ENCODE measurements around the gene CDX2. TPM values are rescaled to one million over a fixed set of nuclear protein-coding genes. Genes with fewer than 3 reads are reported as not detected.

CDX2 gene
- total RNA-seq, 4 donors from 2014 or later = not detected

GRCh38 chr13:27967203-27967735 is 1.8 kb downstream of the CDX2 start:
- no peak for TF ChIP-seq CTCF (IDR thresholded peaks at IDR 0.05; ENCODE audit: low read depth)

- TF ChIP-seq CTCF (IDR thresholded peaks at IDR 0.05; ENCODE audit: low read depth) = no peak
Measured at GRCh38 chr13:27966641-27967202, 2.4 kb downstream of the CDX2 start.

DNA sequence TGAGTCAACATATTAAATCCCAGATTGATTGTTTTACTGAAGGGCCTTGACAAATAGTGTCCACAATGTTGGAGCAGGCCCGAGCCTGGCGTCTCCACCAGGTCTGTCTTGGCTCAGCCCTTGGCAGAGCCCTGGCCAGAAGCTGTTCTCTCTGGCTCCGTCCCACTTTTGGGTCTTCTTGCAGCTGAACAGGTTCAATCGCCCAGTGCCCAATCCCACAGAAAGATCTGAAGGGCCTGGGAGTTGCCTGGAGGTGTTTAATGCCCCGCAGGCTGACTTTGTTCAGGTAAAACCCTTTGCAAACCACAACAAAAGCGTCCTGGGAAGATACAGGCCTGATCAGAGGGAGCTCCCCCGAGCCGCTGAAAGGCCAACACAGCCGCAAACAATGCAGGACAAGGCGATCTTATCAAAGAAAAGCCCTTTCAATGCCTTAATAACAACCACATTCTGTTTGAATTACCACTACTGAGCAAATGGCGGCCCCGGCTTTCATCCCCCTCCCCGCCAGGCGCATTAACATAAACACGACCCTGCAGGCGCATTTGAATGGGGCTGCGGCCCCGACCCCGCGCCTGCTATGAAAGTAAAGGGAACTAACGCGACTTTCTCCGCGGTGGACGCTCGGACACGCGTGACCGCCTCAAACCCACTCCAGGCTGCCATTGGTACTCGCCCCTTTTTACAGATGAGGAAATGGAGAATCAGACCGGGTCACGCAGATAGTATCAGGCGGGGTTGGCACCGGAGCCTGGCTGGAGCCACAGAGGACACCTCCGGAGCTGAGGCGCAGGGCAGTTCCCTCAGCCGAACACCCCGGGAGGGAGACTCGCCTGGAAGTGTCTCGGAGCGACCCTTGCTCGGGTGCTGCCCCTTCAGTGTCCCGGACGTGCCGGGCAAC is 3.1 kb downstream of the CDX2 start:
- no peak for TF ChIP-seq CTCF (IDR thresholded peaks at IDR 0.05; ENCODE audit: low read depth)

DNA sequence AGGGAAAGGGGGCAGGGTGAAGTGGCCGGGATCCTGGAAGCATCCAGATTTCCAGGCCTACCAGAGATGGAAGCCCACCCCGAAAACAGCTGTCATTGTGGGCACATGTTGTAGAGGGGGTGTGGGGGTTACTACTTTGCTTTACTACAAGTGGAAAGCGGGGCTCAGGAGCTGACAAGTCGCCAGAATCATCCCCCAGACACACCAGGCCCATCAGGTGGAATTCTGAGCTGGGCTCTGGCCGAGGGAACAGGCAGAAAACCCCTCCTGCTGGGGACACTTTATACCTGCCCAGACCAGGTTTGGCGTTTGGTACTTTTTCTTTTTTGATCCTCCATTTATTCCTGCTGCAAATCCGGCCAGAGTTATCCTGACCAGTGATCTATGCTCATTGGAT is 3.8 kb downstream of the CDX2 start:
- TF ChIP-seq CTCF (IDR thresholded peaks at IDR 0.05; ENCODE audit: low read depth) = no peak

DNA sequence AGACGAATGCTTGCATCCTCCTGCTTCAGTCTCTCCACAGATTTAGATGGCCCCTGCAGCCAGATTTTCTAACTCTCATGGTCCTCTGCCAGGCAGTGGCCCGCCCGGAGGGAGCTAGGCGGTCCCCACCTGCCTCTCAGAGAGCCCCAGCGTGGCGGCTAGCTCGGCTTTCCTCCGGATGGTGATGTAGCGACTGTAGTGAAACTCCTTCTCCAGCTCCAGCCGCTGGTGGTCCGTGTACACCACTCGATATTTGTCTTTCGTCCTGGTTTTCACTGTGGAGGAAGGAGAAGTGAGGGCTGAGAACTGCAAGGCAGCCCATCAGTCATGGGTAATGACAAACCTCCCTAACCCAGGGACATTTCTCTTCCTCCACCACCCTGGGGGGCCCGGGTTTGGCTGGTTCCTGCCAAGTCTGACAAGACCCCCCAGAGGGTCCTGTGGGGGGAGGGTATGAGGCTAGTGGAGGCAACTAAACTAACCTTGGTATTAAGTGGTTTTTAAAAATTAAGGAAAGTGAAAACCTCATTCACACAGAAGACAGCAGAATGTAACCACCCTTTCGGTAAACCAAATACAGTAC is 4.3 kb downstream of the CDX2 start:
- TF ChIP-seq CTCF (IDR thresholded peaks at IDR 0.05; ENCODE audit: low read depth) = no peak

- no peak for TF ChIP-seq CTCF (IDR thresholded peaks at IDR 0.05; ENCODE audit: low read depth)
Measured at GRCh38 chr13:27963491-27963890, 5.6 kb downstream of the CDX2 start.

GRCh38 chr13:27962982-27963381 is 6.1 kb downstream of the CDX2 start:
- TF ChIP-seq CTCF (IDR thresholded peaks at IDR 0.05; ENCODE audit: low read depth) = no peak

Data from subcutaneous adipose tissue (tissue), 4 donors.